GM12873 (cell line): ENCODE data around the gene PTPRT.
A peak's percentile ranks its signal among the peaks of the same experiment; 100 is the strongest.

Experiments used
- TF ChIP-seq, protein P1 (sequence below): IDR thresholded peaks from 2 replicates; pipeline ENCODE4 v1.5.1; 2012; ENCODE audit warnings: low read depth, mild to moderate bottlenecking, moderate library complexity, low read length, control low read depth; ENCODE audit not compliant: insufficient read depth; ENCODE audit errors: missing control alignments

Gene PTPRT

DNA sequence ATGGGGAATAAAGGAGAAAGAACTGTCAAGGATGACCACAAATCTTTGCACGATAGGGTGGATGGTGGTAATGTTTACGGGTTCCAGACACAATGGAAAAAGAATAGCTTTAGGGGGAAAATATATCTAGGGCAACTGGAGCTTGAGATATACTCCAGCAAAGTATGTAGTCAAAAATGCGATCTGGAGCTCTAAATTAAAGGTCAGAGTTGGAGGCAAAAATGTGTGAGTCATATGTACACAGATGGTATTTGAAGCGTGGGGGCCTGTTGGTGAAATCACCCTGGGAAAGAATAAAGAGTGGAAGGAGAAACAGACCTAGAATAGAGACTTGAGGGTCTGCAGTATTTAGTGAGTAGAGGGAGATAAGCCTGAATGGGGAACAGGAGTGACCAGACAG is 937.6 kb downstream of the PTPRT start:
- TF ChIP-seq, protein P1, sequence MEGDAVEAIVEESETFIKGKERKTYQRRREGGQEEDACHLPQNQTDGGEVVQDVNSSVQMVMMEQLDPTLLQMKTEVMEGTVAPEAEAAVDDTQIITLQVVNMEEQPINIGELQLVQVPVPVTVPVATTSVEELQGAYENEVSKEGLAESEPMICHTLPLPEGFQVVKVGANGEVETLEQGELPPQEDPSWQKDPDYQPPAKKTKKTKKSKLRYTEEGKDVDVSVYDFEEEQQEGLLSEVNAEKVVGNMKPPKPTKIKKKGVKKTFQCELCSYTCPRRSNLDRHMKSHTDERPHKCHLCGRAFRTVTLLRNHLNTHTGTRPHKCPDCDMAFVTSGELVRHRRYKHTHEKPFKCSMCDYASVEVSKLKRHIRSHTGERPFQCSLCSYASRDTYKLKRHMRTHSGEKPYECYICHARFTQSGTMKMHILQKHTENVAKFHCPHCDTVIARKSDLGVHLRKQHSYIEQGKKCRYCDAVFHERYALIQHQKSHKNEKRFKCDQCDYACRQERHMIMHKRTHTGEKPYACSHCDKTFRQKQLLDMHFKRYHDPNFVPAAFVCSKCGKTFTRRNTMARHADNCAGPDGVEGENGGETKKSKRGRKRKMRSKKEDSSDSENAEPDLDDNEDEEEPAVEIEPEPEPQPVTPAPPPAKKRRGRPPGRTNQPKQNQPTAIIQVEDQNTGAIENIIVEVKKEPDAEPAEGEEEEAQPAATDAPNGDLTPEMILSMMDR, result no peak

DNA sequence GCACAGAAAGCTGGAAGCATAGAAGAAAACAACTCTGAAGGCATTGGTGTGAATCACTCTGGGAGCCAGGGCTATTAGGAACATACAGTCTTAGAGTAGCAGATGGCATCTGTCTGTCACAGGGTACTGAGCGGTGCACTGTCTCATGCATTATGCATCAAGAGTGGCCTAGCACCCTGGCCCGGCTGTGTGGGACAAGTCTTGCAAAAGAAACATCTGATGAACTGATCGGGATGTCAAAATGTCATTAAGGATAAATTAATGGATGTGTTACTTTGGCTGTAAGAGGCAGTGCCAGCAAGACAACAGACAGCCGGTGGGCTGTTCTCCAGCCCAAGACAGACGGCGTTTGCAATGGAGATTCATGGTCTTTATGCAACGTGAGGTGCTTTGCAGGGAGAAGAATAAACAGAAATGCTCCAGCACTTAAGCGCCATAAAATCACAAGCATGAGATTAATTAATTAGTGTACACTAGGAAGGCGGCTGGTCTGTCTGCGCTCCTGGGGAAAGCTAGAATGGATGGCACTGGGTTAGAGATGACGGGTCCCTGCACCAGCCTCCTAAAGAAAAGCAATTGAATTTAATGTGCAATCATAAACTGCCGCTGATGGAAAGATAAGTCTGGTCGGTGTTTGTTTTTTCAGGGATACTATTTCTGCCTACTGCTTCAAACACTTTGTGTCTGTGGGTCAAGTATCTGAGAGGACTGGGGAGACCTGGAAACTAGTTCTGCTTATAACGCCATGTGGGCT is 970.9 kb downstream of the PTPRT start:
- TF ChIP-seq, protein P1, result no peak

DNA sequence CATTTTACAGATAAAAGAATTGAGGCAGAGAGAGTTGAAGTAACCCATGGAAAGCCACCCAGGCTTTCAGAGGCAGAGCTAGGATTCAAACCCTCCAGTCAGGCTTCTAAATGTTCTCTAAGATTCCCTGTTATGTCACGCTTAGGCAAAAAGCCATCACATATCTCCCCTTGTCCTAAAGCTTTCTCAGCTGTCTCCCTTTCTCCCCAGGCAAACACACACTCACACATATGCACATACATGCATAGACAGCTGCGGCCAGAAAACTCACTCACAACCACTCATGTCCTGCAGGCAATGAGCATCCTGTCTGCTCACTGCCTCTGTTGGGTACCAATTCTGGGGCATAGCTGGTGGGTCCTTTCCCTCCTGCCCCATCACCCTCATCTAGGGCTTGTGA is 975.6 kb downstream of the PTPRT start:
- TF ChIP-seq, protein P1, result no peak

DNA sequence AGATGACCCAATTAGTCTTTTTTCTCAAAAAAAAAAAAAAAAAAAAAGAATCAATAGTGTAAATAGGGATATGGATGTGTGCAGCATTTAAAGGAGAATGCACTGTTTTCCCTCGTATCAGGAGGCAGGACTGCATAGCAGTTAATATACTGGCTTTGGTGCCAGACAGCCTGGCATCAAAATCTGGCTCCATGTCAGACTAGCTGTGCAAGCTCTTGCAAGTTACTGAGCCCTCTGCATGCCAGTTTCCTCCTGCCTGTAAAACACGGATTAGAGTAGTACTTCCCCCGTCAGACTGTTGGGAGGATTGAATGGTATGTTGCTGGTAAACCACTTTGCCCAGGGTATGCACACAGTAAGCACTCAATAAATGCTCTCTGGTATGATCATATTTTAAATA is 977.3 kb downstream of the PTPRT start:
- TF ChIP-seq, protein P1, result no peak

DNA sequence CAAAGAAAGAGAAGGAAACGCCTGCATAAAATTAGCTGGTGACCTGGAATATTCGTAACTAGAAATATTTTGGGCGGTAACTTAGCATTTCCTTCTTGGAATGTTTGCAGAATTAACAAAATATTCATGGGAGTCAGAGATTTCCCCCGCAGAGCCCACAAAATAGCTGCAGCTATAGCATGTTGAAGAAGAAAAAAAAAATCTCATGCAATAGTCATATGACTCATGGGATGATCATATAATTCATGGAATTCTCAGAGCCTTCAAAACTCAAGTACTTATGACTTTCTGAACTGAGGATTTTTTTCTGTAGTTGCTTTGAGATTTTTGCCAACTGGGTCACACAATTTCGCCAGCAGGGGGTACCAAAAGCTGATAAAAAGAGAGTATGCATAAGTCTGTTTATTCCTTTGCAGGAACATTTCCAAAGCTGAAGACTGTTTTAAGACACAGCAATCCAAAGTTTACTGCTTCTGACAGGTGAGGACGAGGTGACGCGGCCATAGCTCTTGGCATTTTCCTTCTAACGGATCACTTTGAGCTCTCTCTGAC is 985.5 kb downstream of the PTPRT start:
- TF ChIP-seq, protein P1, result peak; percentile 23

DNA sequence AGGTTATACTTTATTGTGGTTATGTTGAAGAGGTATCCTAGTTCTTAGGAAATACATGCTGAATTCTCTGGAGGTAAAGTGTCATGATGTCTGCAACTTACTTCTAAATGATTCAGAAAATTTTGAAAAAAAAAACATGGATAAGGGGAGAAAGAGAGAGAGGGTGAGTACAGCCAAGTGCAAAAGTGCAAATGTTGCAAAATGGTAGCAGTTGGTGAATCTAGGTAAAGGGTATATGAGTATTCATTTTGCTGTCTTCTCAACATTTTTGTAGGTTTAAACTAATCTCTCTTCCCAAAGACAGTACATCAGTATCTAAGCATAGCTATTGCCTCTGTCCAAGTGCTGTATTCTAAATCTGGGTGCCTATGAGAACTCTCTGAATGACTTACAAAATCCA is 992.1 kb downstream of the PTPRT start:
- TF ChIP-seq, protein P1, result no peak

DNA sequence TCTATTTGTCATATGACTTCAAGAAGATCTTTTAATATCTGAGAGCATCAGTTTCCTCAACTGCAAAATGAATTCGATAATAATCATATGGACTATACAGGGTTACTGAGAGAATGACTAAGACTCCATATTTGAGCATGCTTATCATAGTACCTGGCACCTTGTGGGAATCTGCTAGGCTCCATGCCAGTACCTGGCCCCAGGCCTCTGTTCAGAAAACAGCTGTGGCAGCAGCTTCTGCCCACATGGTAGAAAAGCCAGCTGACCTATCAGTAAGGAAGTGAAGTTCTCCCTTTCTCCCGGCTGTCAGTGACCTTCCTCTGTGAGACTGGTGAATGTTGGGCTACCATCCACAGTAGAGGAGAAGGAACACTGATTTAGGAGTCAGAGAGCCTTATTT is 996.6 kb downstream of the PTPRT start:
- TF ChIP-seq, protein P1, result no peak
